Esophagus squamous epithelium (tissue), 4 donors: ENCODE measurements around the gene DHRS2.

Experiments
- CTCF ChIP-seq, 6 experiments: fragments of 450-650 bp in 4 of 6; fragments of 200-600 bp in 2 of 6; sonication (generic) in 2 of 6; IDR thresholded peaks; one replicate each; pipeline ENCODE4 v1.5.1; 2016 to 2019; ENCODE audit warnings: antibody characterized with exemption in 6 of 6, mild to moderate bottlenecking in 4 of 6, moderate library complexity in 4 of 6
- POLR2A ChIP-seq, 4 donors: fragments of 450-650 bp; IDR thresholded peaks; one replicate each; pipeline ENCODE4 v1.6.1; 2017; ENCODE audit warnings: antibody characterized with exemption in 4 of 4, mild to moderate bottlenecking in 4 of 4, moderate library complexity in 3 of 4

- TF ChIP-seq CTCF (IDR thresholded peaks at IDR 0.05) (no peak), POLR2A (IDR thresholded peaks at IDR 0.05) (no peak)
Measured at GRCh38 chr14:23640524-23641141, 4.5 kb downstream of the DHRS2 start.
